SK-N-SH treated with all-trans-retinoic acid at 6 μM for 48 hours (cell line): ENCODE data around the gene TRIM71.

Experiments
- ESRRG ChIP-seq: fragments of 250-450 bp; sonication (Bioruptor Pico); IDR thresholded peaks from 2 replicates; pipeline ENCODE4 v1.6.1; 2021; ENCODE audit warnings: mild to moderate bottlenecking
- TF ChIP-seq, protein P1 (sequence below): fragments of 250-450 bp; sonication (Bioruptor Pico); IDR thresholded peaks from 2 replicates; pipeline ENCODE4 v1.5.1; 2020; ENCODE audit warnings: low read depth, mild to moderate bottlenecking, moderate library complexity

DNA sequence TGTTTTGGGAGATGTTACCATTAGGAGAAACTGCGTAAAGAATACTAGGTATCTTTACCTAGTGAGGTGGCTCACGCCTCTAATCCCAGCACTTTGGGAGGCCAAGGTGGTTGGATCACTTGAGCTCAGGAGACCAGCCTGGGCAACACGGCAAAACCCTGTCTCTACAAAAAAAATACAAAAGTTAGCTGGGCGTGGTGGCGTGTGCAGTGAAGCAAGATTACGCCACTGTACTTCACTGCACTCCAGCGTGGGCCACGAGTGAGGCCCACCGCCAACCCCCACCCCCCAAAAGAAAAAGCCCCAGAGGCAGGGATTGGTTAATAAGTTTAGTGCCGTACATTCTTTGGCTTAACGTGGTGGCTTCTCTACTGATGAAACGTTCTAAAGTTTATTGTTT lies 23.5 kb downstream of the TRIM71 start:
- TF ChIP-seq, protein P1, sequence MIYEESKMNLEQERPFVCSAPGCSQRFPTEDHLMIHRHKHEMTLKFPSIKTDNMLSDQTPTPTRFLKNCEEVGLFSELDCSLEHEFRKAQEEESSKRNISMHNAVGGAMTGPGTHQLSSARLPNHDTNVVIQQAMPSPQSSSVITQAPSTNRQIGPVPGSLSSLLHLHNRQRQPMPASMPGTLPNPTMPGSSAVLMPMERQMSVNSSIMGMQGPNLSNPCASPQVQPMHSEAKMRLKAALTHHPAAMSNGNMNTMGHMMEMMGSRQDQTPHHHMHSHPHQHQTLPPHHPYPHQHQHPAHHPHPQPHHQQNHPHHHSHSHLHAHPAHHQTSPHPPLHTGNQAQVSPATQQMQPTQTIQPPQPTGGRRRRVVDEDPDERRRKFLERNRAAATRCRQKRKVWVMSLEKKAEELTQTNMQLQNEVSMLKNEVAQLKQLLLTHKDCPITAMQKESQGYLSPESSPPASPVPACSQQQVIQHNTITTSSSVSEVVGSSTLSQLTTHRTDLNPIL (CRISPR knock-in tag) = no peak
- no peak for TF ChIP-seq ESRRG (CRISPR knock-in tag)
